CD1c-positive myeloid dendritic cell (primary cell): Measurements from ENCODE around the gene PROKR1.
"Not testable (repeated sequence)": the region's sequence is repeated elsewhere in the genome, so short reads cannot be mapped to it uniquely, and the experiment has no call there.

Experiments used
- DNase-seq: peaks from one replicate; pipeline ENCODE4 v3.0.0-alpha.2; 2016; ENCODE audit errors: extremely low spot score

Gene PROKR1

DNA sequence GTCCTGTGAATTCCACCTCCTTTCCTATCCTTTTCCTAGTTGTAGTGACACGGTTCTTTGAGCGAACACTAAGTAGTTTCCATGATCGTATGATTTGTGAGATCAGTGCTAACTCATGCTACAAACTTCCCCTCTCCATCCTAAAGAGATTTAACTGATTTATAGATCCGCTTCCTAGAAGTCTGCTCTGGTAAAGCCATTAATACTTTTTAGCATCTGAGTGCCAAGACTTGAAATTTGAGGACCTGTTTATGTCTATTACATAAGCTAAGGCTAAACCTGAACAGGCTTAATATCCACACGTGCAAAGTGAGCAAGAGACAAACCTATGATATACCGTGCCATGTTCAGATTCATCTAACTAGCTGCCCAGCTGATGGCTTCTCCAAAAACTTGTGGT, 14.9 kb downstream of the PROKR1 start:
- DNase-seq: no peak

- no peak for DNase-seq
Measured at GRCh38 chr2:68659081-68659480, 15.7 kb downstream of the PROKR1 start.

- DNase-seq: no peak
Measured at GRCh38 chr2:68660658-68661057, 17.3 kb downstream of the PROKR1 start.

DNA sequence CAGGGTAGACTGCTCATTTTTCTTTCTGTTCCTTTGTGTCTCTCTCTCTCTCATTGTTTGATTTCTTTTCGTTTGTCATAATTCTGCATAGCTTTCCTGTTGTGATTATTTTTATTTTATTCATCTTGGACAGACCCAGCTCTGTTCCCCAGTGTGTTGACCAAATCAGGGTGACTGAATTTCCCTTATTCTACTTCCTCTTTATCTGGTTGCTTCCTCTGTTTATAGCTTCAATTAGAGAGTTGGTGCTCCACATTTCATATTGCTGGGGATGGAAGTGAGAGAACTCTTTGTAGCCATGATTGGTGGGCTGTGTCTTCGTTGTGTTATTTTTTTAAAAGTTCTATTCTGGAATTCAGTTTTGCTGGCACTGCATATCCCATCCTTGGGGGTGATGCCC, 19.1 kb downstream of the PROKR1 start:
- peak; percentile 69 for DNase-seq

GRCh38 chr2:68663371-68664156, 20.2 kb downstream of the PROKR1 start:
- DNase-seq: no peak

DNA sequence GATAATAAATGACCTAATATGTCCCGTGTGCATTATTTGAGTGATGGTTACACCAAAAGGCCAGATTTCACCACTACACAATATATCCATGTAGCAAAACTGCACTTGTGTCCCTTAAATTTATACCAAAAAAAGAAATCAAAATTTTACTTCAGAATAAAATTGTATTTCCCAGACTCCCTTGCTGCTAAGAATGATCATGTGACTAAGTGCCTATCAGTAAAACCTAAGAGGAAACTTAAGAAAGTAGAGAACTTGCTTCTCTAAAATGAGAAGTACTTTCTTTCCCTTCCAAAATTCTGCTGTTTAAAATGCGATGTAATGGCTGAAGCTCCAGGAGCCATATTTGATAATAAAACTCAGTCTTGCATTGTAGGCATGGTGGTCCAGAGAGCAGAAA, 24.0 kb downstream of the PROKR1 start:
- no peak for DNase-seq

GRCh38 chr2:68669651-68670050, 26.3 kb downstream of the PROKR1 start:
- no peak for DNase-seq

- DNase-seq: no peak
Measured at GRCh38 chr2:68671961-68672360, 28.6 kb downstream of the PROKR1 start.

GRCh38 chr2:68673631-68674030, 30.3 kb downstream of the PROKR1 start:
- no peak for DNase-seq

DNA sequence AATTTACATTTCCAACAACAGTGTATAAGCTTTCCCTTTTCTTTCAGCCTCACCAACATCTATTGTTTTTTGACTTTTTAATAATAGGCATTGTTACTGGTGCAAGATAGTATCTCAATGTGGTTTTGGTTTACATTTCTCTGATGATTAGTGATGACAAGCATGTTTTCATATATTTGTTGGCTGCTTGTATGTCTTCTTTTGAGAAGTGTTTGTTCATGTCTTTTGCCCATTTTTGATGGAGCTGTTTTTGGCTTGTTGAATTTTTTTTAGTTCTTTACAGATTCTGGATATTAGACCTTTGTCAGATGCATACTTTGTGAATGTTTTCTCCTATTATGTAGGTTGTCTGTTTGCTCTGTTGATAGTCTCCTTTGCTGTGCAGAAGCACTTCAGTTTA, 32.1 kb downstream of the PROKR1 start:
- DNase-seq: no peak

GRCh38 chr2:68677837-68678236, 34.5 kb downstream of the PROKR1 start:
- DNase-seq: not testable (repeated sequence)

- not testable (repeated sequence) for DNase-seq
Measured at GRCh38 chr2:68679166-68679916, 36.0 kb downstream of the PROKR1 start.

DNA sequence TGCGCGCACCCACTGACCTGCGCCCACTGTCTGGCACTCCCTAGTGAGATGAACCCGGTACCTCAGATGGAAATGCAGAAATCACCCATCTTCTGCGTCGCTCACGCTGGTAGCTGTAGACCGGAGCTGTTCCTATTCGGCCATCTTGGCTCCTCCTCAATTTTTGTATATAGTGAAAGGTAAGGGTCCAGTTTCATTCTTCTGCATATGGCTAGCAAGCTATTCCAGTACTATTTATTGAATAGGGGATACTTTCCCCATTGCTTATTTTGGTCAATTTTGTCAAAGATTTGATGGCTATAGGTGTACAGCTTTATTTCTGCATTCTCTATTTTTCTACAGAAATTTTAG, 36.5 kb downstream of the PROKR1 start:
- not testable (repeated sequence) for DNase-seq

DNA sequence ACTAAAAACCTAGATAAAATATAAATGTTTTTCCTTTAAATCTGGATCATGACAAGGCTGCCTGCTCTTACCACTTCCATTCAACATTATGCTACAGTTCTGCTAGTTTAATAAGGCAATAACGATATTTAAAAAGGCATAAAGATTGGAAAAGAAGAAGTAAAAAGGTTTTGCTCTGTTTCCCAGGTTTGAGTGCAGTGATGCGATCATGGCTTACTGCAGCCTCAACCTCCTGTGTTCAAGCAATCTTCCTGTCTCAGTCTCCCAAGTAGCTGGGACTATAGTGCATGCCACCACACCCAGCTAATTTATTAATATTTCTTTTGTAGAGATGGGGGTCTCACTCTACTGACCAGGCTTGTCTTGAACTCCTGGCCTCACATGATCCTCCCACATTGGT, 40.8 kb downstream of the PROKR1 start:
- no peak for DNase-seq

- DNase-seq: no peak
Measured at GRCh38 chr2:68686178-68686577, 42.8 kb downstream of the PROKR1 start.

GRCh38 chr2:68687018-68687417, 43.6 kb downstream of the PROKR1 start:
- no peak for DNase-seq

GRCh38 chr2:68689553-68690537, 46.5 kb downstream of the PROKR1 start:
- peak; percentile 92 for DNase-seq

GRCh38 chr2:68690851-68691250, 47.5 kb downstream of the PROKR1 start:
- DNase-seq: no peak

DNA sequence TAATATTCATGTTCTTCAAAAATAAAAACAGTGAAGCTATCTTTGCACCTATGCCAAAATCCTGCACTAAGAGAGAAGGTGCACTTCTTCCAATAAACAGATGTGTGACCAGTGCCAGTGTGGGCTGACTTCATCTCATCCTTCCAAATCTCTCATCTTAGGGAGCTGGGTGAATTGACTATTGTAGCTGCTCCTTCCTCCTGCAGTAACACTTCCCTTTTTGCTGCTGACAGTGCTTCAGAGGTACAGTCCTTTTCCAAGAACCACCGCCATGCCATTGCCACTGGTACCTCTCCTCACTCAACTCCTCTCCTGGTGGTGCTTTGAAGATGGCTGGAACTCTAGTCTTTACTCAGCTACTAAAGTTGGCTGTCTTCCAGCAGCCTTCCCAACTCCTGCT, 49.1 kb downstream of the PROKR1 start:
- DNase-seq: peak; percentile 61

DNA sequence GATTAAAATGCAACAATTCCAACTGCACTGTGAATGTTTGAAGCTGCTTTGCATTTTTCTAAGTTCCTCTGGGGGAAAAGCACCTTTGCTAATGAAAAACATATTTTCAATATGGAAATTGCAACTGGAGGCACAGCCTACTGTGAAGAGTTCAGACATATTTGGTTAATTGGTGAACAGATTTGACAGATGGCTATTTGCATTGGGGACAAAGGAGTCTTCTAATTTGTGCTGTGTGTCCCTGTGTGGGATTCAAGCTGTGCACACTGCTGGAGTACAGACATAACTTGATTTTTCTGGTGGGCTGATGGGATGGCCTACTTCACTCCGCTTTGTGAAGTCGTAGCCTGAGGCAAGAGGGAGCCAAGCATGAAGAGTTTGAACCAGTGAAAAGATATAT, 50.6 kb downstream of the PROKR1 start:
- DNase-seq: no peak

DNA sequence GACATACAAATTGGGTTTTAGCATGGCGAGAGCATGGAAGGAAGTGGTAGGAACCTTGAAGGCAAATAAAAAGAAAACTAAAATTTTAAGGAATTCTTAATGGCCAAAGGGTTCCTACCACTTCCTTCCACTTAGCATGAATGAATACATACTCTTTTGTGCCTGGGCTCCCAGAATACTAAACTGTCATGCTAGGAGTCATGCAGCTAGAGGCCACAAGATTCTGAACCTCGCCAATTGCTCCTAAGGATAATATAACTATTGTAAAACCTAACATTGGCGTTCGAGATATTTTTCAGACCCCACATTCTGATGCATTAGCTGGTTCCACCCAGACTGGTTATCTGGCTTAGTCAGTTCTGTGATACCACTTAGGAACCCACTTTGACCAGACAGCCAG, 52.6 kb downstream of the PROKR1 start:
- no peak for DNase-seq

GRCh38 chr2:68696554-68696953, 53.2 kb downstream of the PROKR1 start:
- DNase-seq: no peak
